WTC11 (cell line): ENCODE measurements around the gene DUSP22.

Experiments
- ETV6 ChIP-seq: sonication (generic); formaldehyde crosslinking; IDR thresholded peaks from 2 replicates; pipeline ENCODE4 v1.8.1; 2022; ENCODE audit warnings: mild to moderate bottlenecking, missing genetic modification reagents
- FOXJ3 ChIP-seq: sonication (generic); formaldehyde crosslinking; IDR thresholded peaks from 2 replicates; pipeline ENCODE4 v1.9.0; 2021; ENCODE audit warnings: missing genetic modification reagents, mild to moderate bottlenecking, borderline replicate concordance
- FOXP1 ChIP-seq: sonication (generic); formaldehyde crosslinking; IDR thresholded peaks from 2 replicates; pipeline ENCODE4 v1.8.0; 2022; ENCODE audit warnings: missing genetic modification reagents, mild to moderate bottlenecking, moderate library complexity, borderline replicate concordance
- IRF2 ChIP-seq: sonication (generic); formaldehyde crosslinking; IDR thresholded peaks from 2 replicates; pipeline ENCODE4 v1.8.0; 2022; ENCODE audit warnings: low read depth, missing genetic modification reagents, borderline replicate concordance
- JUN ChIP-seq: sonication (generic); formaldehyde crosslinking; IDR thresholded peaks from 2 replicates; pipeline ENCODE4 v1.8.0; 2023; ENCODE audit warnings: mild to moderate bottlenecking, missing genetic modification reagents
- NFYB ChIP-seq: sonication (generic); formaldehyde crosslinking; conservative IDR thresholded peaks from 2 replicates; pipeline ENCODE4 v1.8.0; 2022; ENCODE audit warnings: low read depth, missing genetic modification reagents
- SP1 ChIP-seq: sonication (generic); formaldehyde crosslinking; conservative IDR thresholded peaks from 2 replicates; pipeline ENCODE4 v1.8.1; 2022; ENCODE audit warnings: missing genetic modification reagents
- ZBTB21 ChIP-seq: sonication (generic); formaldehyde crosslinking; IDR thresholded peaks from 2 replicates; pipeline ENCODE4 v1.8.1; 2023; ENCODE audit warnings: mild to moderate bottlenecking, missing genetic modification reagents, borderline replicate concordance
- ZNF138 ChIP-seq: sonication (generic); formaldehyde crosslinking; conservative IDR thresholded peaks from 2 replicates; pipeline ENCODE4 v1.8.1; 2022; ENCODE audit warnings: mild to moderate bottlenecking, moderate library complexity, missing genetic modification reagents
- ZNF232 ChIP-seq: sonication (generic); formaldehyde crosslinking; IDR thresholded peaks from 2 replicates; pipeline ENCODE4 v1.8.0; 2022; ENCODE audit warnings: mild to moderate bottlenecking, missing genetic modification reagents
- TF ChIP-seq, protein P1 (sequence below): fragments of 200-600 bp; IDR thresholded peaks from 2 replicates; pipeline ENCODE4 v1.8.0; 2022; ENCODE audit warnings: antibody characterized with exemption
- TF ChIP-seq, protein P2 (sequence below): sonication (generic); formaldehyde crosslinking; IDR thresholded peaks from 2 replicates; pipeline ENCODE4 v1.8.1; 2023; ENCODE audit warnings: mild to moderate bottlenecking, moderate library complexity, missing genetic modification reagents
- TF ChIP-seq, protein P3 (sequence below): sonication (generic); formaldehyde crosslinking; IDR thresholded peaks from 2 replicates; pipeline ENCODE4 v1.8.0; 2022; ENCODE audit warnings: mild to moderate bottlenecking, missing genetic modification reagents
- TF ChIP-seq, protein P4 (sequence below): sonication (generic); formaldehyde crosslinking; IDR thresholded peaks from 2 replicates; pipeline ENCODE4 v1.8.1; 2023; ENCODE audit warnings: mild to moderate bottlenecking, missing genetic modification reagents, borderline replicate concordance

DNA sequence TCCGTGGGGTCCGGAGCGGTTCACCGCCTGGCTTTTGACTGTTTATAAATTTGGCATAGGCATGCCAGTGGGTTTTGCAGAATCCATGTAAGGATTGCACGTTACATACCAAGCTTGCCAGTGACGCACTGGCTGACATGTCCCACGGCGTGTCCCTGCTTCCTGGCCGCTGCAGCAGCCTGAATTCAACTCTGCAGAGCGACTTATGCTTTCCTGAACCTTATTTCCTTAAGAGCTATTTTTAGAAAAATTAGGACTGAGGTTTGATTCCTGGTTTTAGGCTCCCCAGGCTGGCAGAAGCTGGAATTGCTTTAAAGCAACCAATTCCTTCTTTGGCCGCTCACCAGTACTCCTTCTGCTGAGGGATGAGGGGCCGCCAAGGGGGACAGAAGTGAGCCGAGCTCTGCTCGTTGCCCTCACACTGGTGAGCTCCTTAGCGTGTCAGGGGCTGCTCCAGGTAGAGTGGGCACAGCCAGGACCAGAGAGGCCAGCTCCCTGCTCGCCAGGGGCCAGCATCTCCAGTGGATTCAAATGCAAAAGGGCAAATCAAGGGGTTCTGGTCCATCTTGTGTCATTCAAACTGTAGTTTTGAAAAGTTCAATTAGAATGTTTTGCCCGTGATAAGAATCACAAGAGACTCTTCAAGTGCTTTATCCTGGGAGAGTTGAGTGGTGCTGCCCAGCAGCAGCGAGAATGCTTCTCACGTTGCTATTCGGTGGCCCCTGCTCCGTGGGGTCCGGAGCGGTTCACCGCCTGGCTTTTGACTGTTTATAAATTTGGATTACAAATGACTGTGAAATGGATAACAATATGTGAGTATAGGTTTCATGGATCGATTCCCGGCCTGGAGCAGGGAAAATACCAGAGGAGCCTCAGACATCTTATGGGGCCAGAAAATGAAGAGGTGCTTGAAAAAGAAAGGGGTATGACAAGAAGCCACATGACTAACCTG is 81.8 kb downstream of the DUSP22 start:
- TF ChIP-seq, protein P1, sequence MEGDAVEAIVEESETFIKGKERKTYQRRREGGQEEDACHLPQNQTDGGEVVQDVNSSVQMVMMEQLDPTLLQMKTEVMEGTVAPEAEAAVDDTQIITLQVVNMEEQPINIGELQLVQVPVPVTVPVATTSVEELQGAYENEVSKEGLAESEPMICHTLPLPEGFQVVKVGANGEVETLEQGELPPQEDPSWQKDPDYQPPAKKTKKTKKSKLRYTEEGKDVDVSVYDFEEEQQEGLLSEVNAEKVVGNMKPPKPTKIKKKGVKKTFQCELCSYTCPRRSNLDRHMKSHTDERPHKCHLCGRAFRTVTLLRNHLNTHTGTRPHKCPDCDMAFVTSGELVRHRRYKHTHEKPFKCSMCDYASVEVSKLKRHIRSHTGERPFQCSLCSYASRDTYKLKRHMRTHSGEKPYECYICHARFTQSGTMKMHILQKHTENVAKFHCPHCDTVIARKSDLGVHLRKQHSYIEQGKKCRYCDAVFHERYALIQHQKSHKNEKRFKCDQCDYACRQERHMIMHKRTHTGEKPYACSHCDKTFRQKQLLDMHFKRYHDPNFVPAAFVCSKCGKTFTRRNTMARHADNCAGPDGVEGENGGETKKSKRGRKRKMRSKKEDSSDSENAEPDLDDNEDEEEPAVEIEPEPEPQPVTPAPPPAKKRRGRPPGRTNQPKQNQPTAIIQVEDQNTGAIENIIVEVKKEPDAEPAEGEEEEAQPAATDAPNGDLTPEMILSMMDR, result no peak
- TF ChIP-seq, protein P2, sequence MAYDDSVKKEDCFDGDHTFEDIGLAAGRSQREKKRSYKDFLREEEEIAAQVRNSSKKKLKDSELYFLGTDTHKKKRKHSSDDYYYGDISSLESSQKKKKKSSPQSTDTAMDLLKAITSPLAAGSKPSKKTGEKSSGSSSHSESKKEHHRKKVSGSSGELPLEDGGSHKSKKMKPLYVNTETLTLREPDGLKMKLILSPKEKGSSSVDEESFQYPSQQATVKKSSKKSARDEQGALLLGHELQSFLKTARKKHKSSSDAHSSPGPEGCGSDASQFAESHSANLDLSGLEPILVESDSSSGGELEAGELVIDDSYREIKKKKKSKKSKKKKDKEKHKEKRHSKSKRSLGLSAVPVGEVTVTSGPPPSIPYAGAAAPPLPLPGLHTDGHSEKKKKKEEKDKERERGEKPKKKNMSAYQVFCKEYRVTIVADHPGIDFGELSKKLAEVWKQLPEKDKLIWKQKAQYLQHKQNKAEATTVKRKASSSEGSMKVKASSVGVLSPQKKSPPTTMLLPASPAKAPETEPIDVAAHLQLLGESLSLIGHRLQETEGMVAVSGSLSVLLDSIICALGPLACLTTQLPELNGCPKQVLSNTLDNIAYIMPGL, result no peak
- TF ChIP-seq ZNF138 (CRISPR knock-in tag) (no peak), SP1 (CRISPR knock-in tag) (no peak), IRF2 (no peak), JUN (CRISPR knock-in tag) (no peak), FOXJ3 (no peak), ZNF232 (CRISPR knock-in tag) (no peak), NFYB (CRISPR knock-in tag) (no peak), FOXP1 (CRISPR knock-in tag) (no peak), ETV6 (no peak), ZBTB21 (CRISPR knock-in tag) (no peak)
- TF ChIP-seq, protein P3, sequence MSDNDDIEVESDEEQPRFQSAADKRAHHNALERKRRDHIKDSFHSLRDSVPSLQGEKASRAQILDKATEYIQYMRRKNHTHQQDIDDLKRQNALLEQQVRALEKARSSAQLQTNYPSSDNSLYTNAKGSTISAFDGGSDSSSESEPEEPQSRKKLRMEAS, result no peak
- TF ChIP-seq, protein P4, sequence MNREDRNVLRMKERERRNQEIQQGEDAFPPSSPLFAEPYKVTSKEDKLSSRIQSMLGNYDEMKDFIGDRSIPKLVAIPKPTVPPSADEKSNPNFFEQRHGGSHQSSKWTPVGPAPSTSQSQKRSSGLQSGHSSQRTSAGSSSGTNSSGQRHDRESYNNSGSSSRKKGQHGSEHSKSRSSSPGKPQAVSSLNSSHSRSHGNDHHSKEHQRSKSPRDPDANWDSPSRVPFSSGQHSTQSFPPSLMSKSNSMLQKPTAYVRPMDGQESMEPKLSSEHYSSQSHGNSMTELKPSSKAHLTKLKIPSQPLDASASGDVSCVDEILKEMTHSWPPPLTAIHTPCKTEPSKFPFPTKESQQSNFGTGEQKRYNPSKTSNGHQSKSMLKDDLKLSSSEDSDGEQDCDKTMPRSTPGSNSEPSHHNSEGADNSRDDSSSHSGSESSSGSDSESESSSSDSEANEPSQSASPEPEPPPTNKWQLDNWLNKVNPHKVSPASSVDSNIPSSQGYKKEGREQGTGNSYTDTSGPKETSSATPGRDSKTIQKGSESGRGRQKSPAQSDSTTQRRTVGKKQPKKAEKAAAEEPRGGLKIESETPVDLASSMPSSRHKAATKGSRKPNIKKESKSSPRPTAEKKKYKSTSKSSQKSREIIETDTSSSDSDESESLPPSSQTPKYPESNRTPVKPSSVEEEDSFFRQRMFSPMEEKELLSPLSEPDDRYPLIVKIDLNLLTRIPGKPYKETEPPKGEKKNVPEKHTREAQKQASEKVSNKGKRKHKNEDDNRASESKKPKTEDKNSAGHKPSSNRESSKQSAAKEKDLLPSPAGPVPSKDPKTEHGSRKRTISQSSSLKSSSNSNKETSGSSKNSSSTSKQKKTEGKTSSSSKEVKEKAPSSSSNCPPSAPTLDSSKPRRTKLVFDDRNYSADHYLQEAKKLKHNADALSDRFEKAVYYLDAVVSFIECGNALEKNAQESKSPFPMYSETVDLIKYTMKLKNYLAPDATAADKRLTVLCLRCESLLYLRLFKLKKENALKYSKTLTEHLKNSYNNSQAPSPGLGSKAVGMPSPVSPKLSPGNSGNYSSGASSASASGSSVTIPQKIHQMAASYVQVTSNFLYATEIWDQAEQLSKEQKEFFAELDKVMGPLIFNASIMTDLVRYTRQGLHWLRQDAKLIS, result no peak
